CD4-positive, alpha-beta T cell treated with Interleukin-17A for 4 hours (primary cell): ENCODE data around the gene ARID4A.
"Not testable (repeated sequence)": the region's sequence is repeated elsewhere in the genome, so short reads cannot be mapped to it uniquely, and the experiment has no call there.

ENCODE experiments used
- DNase-seq: peaks from one replicate; pipeline ENCODE4 v3.0.0-alpha.2; 2020; ENCODE audit warnings: mixed read lengths

The ARID4A gene

DNA sequence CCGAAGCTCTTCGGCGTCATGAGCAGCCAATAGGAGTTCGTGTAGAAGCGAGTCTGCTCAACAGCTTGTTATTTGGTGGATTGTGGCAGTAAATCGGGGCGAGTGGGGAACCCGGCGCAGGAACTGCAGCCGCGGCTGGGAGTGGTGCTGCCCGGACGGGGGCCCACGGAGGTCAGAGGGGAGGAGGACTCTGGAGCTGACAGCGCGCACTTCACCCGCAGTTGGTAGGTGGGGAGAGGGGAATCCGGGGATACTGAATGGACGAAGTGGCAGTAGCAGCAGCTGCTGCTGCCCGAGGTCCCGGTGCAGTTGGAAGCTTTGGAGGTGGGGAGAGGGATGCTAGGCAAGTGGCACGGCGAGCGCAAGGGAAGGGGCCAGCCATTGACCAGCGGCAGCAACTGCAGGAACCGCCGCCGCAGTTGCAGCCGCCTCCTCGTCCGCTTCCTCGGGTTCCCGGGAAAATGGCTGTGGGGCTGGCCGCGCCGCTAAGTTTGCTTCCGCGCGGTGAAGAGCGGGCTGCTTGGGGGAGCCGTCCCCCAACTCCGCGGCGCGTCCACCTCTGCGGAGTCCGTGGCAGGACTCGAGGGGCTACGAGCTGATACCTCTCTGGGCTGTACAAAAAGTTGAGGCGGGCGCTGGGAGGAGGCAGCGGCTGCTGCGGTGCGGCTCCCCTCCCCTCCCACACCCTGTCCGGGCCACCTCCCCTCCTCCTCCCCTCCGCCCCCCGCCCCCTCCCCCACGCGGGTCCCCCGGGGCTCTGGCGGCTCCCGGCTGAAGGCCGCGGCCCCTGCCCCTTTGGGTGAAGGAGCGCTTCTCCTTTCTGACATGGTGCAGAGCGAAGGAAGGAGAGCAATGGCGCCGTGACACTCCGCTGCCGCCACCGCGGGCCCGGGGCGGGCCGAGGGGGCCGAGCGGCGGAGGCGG lies at the start of gene ARID4A:
ARID4A (plus strand) TSS at position 79 of the 924 bp plus-strand sequence. CDS start 1,300 bp downstream, outside the sequence.
- peak; percentile 83 for DNase-seq

DNA sequence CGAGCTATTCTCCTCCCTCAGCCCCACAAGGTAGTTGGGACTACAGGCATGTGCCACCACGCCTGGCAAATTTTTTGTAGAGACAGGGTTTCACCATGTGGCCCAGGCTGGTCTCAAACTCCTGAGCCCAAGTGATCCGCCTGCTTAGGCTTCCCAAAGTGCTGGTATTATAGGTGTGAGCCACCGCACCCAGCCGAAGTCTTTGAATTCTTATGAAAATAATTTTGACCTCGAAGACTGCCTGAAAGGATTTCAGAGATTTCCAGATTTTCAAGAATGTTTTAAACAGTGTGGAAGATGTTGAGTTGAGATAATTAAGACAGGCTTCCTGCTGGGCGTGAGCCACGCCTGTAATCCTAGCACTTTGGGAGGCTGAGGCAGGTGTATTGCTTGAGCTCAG lies 48.7 kb upstream of the ARID4A start:
- no peak for DNase-seq

DNA sequence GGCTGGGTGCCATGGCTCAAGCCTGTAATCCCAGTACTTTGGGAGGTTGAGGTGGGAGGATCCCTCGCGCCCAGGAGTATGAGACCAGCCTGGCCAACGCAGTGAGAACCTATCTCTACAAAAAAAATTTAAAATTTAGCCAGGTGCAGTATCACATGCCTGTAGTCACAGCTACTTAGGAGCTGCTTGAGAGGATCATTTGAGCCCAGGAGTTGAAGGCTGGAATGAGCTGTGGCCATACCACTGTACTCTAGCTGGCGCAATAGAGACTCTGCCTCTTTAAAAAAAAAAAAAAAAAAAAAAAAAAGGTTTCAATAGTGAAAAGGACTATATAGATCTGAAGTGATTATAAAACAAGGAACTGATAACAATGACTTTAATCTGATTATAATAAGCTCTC lies 40.2 kb upstream of the ARID4A start:
- DNase-seq: no peak

- not testable (repeated sequence) for DNase-seq
These were observed 36.4 kb upstream of the ARID4A start for GRCh38 chr14:58262005-58262404.

DNA sequence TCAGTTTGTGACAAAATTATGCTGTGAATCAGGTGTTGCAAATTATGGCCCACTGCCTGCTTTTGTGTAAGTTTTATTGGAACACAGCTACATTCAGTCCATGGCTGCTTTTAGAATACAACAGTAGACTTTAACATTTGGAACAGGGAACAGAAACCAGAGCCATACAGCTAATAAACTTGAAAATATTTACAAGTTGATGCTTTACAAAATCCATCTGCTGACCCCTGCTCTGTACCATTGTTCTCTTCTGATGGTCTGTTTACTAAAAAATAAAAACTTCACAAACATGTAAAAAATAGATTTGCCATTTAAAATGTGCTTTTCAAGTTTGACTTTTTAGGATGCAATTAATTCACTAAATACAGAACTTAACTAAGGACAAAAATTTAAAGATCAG lies 33.0 kb upstream of the ARID4A start:
- no peak for DNase-seq

- no peak for DNase-seq
These were observed 27.7 kb upstream of the ARID4A start for GRCh38 chr14:58270628-58271027.

DNA sequence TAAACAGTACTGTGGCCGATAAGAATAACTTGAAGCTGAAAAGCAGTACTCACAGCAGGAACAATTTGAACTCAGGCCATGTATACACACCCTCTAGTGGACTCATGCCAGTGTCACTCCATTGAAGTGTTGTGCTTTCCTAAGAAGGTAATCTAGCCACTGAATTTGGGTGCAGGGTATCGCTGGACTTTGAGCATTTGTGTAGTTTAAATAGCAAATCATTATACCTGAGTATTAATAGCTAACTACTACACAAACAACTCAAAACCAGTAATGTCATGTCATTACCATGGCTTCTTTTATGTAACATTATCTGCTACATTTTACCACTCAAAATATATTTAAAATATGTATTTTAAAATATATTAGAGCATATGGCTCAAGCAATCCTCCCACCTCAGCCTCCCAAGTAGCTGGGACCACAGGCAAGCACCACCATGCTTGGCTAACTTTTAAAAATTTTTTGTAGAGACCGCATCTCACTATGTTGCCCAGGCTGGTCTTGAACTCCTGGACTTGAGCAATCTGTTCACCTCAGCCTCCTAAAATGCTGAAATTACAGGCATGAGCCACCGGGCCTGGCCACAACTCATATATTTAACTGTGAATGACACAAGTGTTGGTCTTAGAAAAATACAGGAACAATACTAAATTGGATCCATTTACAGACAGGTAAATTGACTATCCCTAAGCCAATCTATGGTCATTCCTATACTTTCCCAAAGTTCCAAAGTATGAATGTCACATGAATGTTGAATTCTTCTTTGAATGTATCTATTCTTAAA lies 25.6 kb upstream of the ARID4A start:
- no peak for DNase-seq

- DNase-seq: no peak
These were observed 23.5 kb upstream of the ARID4A start for GRCh38 chr14:58274881-58275280.

- no peak for DNase-seq
These were observed 22.7 kb upstream of the ARID4A start for GRCh38 chr14:58275527-58276190.

GRCh38 chr14:58276208-58276607 lies 22.1 kb upstream of the ARID4A start:
- no peak for DNase-seq

GRCh38 chr14:58278177-58278576 lies 20.2 kb upstream of the ARID4A start:
- DNase-seq: no peak

GRCh38 chr14:58280954-58281787 lies 17.2 kb upstream of the ARID4A start:
- DNase-seq: peak; percentile 29

DNA sequence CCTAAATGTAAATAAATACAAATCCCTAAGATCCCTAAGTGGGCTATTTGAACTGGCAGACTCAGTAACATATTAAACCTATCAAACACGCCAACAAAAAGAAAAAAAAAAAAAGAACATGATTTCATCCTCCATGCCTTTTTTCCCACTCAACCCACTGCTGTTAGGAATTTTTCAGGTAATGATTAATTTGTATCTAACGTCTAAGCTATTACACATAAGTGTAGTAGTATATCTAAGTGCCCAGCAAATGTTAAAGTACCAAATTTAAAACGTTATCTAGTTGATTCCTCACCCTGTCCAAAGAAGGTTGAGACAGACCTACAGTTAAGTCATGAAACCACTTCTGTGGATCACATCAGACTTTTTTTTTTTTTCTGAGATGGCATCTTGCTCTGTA lies 16.4 kb upstream of the ARID4A start:
- no peak for DNase-seq

- DNase-seq: no peak
These were observed 15.3 kb upstream of the ARID4A start for GRCh38 chr14:58282925-58283593.

- no peak for DNase-seq
These were observed 14.6 kb upstream of the ARID4A start for GRCh38 chr14:58283730-58284129.

DNA sequence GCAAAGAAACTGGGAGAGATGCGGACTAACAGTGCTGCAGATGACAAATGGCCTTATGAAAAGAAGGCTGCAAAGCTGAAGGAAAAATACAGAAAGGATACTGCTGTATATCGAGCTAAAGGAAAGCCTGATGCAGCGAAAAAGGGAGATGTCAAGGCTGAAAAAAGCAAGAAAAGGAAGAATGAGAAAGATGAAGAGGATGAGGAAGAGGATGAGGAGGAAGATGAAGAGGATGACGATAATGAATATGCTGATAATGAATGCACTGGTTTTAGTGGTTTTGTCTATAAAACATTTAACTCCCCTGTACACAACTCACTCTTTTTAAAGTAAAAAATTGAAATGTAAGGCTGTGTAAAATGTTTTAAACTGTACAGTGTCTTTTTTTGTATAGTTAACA lies 13.2 kb upstream of the ARID4A start:
- DNase-seq: no peak

- DNase-seq: no peak
These were observed 10.7 kb upstream of the ARID4A start for GRCh38 chr14:58287607-58288042.

DNA sequence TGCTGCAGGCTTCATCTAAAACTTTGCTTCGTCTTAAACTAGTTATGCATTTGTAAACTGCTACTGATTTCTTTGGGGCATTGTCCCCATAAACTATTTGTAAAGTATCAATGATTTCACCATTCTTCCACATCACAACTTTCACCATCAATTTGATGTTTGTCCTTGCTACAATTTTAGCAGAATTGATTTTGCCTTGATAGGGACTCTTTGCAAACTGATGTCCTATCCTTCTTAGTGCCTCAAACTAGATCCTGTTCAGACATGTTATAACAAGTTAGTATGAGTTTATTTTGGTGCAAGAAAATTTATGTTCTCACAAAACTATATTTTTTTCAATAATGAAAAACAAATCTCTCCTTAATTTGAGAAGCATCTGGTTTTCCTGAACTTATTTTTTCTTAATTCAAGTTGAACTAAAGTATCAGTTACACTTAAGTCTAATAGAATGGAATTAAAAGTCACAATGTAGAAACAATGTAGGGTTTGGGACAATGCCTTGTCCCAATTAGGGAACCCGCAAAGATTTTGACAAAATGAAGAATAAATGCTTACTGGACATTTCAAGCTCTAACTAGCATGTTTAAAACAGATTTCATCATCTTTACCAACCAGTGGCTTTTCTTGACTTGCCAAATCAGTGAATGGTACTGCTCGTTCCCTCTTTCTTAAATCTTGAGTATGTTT lies 10.1 kb upstream of the ARID4A start:
- DNase-seq: no peak

DNA sequence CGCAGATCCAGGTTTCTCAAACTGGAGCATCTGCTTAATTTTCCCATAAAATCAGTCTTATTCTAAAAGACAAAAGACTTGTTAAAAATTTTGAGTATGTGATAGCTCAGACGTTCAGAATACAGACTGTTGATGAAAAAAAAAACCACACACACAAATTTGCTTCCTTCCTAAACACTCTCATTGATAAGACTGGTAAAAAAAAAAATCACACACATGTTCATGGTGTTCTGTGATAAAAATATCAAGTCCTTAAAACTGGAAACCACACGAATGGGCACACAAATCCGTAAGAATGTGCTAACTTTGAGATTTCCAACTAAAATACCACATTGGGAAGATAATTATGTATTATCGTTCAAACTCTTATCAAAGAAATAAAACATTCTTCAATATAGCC lies 6.7 kb upstream of the ARID4A start:
- DNase-seq: no peak

DNA sequence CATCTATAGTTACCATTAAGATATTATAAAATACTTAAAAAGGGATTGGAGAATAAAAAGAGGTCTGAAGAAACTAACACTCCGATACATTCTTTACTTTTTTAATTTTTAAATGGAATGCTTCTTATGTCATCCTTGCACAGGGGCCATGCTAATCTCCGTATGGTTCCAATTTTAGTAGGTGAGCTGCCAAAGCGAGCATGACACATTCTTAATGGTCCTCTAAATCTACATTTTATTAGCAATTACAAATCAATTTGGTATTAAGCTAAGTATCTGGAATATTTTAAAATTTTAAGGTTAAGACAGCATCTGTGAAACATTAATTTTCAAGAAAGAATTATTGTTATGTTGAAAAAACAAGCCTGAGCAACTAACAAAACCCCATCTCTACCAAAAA lies 6.2 kb upstream of the ARID4A start:
- DNase-seq: no peak

- no peak for DNase-seq
These were observed 4.2 kb upstream of the ARID4A start for GRCh38 chr14:58294201-58294600.
